Ovary (tissue), 3 donors: Measurements from ENCODE around the gene UBE2I.

Experiments
- EP300 ChIP-seq: sonication (generic); formaldehyde crosslinking; IDR thresholded peaks from one replicate; pipeline ENCODE4 v1.6.1; 2017; ENCODE audit warnings: antibody characterized with exemption
- POLR2A ChIP-seq: fragments of 450-650 bp; IDR thresholded peaks from one replicate; pipeline ENCODE4 v1.6.1; 2017; ENCODE audit warnings: antibody characterized with exemption, mild to moderate bottlenecking, moderate library complexity
- TF ChIP-seq, protein P1 (sequence below), 3 donors: fragments of 450-650 bp in 2 of 3; fragments of 200-600 bp in 1 of 3; IDR thresholded peaks; one replicate each; pipeline versions ENCODE4 v1.5.1 to v1.8.0; 2016 to 2022; ENCODE audit warnings: antibody characterized with exemption in 3 of 3, mild to moderate bottlenecking in 1 of 3
- donor health status: DM: no; HTN: no; CAD: no.

DNA sequence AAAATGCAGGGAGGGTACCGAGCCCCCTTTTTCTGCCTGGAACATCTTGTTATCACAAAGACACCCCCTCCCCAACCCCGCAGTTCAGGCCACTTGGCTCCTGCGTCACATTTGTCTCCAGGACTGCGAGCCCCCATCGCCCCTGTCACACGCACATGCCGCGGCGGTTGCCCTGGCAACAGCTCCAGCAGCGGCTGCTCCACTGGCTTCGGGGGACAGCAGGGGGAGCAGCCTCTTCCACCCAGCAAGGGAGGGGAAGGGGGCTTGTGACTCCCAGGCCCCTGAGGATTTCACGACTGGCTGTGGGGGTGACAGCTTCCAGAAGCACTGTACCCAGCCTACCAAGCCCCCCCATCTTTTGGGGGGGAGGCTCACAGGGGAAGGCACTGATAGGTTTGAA is 26.6 kb downstream of the UBE2I start:
- TF ChIP-seq, protein P1, sequence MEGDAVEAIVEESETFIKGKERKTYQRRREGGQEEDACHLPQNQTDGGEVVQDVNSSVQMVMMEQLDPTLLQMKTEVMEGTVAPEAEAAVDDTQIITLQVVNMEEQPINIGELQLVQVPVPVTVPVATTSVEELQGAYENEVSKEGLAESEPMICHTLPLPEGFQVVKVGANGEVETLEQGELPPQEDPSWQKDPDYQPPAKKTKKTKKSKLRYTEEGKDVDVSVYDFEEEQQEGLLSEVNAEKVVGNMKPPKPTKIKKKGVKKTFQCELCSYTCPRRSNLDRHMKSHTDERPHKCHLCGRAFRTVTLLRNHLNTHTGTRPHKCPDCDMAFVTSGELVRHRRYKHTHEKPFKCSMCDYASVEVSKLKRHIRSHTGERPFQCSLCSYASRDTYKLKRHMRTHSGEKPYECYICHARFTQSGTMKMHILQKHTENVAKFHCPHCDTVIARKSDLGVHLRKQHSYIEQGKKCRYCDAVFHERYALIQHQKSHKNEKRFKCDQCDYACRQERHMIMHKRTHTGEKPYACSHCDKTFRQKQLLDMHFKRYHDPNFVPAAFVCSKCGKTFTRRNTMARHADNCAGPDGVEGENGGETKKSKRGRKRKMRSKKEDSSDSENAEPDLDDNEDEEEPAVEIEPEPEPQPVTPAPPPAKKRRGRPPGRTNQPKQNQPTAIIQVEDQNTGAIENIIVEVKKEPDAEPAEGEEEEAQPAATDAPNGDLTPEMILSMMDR (IDR thresholded peaks at IDR 0.05) = no peak
- TF ChIP-seq POLR2A = no peak
- no peak for TF ChIP-seq EP300
